ENCODE data around the gene BARHL2.
A peak's percentile ranks its signal among the peaks of the same experiment; 100 is the strongest.

The BARHL2 gene

GRCh38 chr1:90716552-90717355, at the start of gene BARHL2:
BARHL2 (minus strand) TSS chr1:90717302; CDS start chr1:90717195, 107 bp downstream.
- in situ Hi-C loops (cut with MboI; ENCODE audit: low sequenced_read_pairs, unreplicated experiment), result no loop called here
- no peak for TF ChIP-seq CTCF (IDR thresholded peaks at IDR 0.05; ENCODE audit: borderline replicate concordance, control extremely low read depth, extremely low read depth, insufficient read depth, missing control alignments)
- DNase-seq (ENCODE audit: low spot score), result peak; percentile 28

GRCh38 chr1:90763930-90764329, 46.8 kb upstream of the BARHL2 start:
- no peak for DNase-seq (ENCODE audit: low spot score)
- in situ Hi-C loops (cut with MboI; ENCODE audit: low sequenced_read_pairs, unreplicated experiment), result no loop called here
- no peak for TF ChIP-seq CTCF (IDR thresholded peaks at IDR 0.05; ENCODE audit: borderline replicate concordance, control extremely low read depth, extremely low read depth, insufficient read depth, missing control alignments)

GRCh38 chr1:90763506-90763905, 46.4 kb upstream of the BARHL2 start:
- in situ Hi-C loops (cut with MboI; ENCODE audit: low sequenced_read_pairs, unreplicated experiment), result no loop called here
- DNase-seq (ENCODE audit: low spot score), result no peak
- no peak for TF ChIP-seq CTCF (IDR thresholded peaks at IDR 0.05; ENCODE audit: borderline replicate concordance, control extremely low read depth, extremely low read depth, insufficient read depth, missing control alignments)

- no peak for TF ChIP-seq CTCF (IDR thresholded peaks at IDR 0.05; ENCODE audit: borderline replicate concordance, control extremely low read depth, extremely low read depth, insufficient read depth, missing control alignments)
- DNase-seq (ENCODE audit: low spot score), result no peak
- in situ Hi-C loops (cut with MboI; ENCODE audit: low sequenced_read_pairs, unreplicated experiment), result no loop called here
Observed at GRCh38 chr1:90761781-90762589, 44.9 kb upstream of the BARHL2 start.

- no peak for DNase-seq (ENCODE audit: low spot score)
- in situ Hi-C loops (cut with MboI; ENCODE audit: low sequenced_read_pairs, unreplicated experiment), result no loop called here
- TF ChIP-seq CTCF (IDR thresholded peaks at IDR 0.05; ENCODE audit: borderline replicate concordance, control extremely low read depth, extremely low read depth, insufficient read depth, missing control alignments), result no peak
Observed at GRCh38 chr1:90761156-90761555, 44.1 kb upstream of the BARHL2 start.

GRCh38 chr1:90753556-90753955, 36.5 kb upstream of the BARHL2 start:
- in situ Hi-C loops (cut with MboI; ENCODE audit: low sequenced_read_pairs, unreplicated experiment), result no loop called here
- no peak for DNase-seq (ENCODE audit: low spot score)
- TF ChIP-seq CTCF (IDR thresholded peaks at IDR 0.05; ENCODE audit: borderline replicate concordance, control extremely low read depth, extremely low read depth, insufficient read depth, missing control alignments), result no peak

Measured in GM13976 (cell line).